GM18519 (cell line): ENCODE results near the gene CRYBA4.

Source experiments
- ATAC-seq: cut with Tn5 transposase; IDR thresholded peaks from one replicate; pipeline ENCODE4 v1.9.1; 2021; ENCODE audit warnings: mild to moderate bottlenecking, moderate library complexity; ENCODE audit not compliant: unreplicated experiment, low FRiP score

Gene CRYBA4

GRCh38 chr22:26621663-26622062 is at the start of gene CRYBA4:
TSS of gene CRYBA4 (plus strand) at chr22:26621963. CDS start at chr22:26622597, 634 bp downstream.
- ATAC-seq: no peak

DNA sequence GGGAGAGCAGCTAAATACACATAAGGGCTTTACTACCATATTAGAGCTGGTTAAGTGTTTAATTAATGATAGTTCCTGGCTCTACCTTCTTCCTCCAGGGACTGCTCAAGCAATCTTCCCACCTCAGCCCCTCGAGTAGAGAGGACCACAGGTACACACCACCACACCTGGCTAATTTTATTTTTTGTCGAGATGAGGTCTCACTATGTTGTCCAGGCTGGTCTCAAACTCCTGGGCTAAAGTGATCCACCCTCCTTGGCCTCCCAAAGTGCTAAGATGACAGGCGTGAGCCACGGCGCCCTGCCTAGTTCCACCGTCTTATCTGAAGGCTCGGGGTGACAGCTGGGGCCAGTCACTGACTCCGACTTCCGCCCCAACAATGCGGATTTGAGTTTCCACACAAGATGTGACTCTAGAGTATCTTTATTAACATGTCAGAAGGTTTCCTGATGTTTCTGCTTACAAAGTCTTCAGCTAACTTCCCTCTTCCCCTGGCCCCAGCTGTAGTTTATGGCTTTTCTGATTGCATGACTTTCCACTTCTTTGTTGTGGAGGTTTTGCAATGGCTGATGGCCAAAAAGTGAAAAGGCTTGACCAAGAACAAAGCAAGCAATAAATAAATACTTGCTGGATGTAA is 48.6 kb upstream of the CRYBA4 start:
- ATAC-seq: no peak

DNA sequence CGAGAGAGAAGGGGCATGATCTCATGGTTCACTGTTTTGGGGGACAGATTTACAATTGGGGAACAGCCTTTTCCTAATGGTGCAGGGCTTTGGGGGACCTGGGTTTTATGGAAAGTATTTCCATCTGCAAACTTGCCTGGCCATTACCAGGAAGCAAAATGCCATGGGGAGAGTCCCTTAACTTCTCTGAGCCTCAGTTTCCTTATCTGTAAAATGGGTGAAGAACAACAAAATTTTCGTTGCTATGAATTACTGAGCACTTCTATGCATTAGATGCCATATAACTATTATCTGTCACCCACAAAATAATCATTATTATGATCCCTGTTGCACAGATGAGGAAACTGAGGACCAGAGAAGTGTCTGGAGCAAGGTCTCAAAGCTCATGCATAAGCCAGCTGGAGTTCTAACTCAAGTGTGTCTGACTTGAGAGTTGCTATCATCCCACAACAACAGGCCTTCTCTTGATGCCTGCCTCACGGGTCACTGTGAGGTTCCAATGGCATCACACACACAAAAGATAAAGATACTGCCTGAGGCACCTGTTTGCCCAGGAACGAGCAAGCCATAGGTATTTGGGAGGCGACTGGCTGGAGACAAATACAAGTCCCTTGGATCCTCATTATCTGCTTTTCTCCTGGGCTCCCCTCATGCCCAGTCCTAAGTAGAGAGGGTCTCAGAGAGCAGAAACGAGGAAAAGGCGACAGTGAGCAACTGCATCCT is 47.6 kb upstream of the CRYBA4 start:
- ATAC-seq: no peak

GRCh38 chr22:26576026-26576680 is 45.6 kb upstream of the CRYBA4 start:
- ATAC-seq: no peak

DNA sequence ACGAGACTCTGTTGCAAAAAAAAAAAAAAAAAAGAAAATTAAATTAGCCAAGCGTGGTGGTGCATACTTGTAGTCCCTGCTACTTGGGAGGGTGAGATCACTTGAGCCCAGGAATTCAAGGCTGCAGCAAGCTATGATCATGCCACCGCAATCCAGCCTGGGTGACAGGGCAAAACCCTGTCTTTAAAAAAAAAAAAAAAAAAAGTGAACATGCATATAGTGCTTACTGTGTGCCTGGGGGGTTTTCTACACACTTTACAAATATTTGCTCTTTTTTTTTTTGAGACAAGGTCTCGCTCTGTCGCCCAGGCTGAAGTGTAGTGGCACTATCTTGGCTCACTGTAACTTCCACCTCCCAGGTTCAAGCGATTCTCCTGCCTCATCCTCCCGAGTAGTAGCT is 44.7 kb upstream of the CRYBA4 start:
- no peak for ATAC-seq

DNA sequence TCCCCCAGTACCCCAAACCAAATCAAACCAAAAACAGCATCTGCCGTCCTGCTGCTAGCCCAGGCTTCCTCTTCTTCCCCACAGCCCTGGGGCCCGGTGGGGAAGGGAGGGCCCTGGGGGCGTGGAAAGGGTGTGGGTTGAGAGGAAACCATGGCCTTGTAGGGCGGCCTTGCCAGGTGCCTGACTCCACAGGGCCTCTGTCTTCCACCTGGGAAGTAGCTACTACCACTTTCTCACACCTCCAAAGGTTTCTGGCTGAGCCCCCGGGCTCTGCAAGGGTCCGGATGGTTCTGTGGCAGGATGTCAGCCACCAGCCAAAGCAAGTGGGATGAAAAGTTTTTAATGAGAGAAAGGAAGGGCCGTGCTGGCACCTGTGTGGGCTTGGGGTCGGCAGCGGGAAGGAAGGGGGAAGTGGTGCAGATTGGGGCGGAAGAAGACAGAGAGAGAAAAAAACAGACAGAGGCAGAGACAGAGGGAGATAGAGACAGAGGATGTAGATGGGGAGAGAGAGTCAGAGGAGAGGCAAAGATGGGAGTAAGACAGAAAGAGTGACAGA is 42.4 kb upstream of the CRYBA4 start:
- ATAC-seq: no peak

DNA sequence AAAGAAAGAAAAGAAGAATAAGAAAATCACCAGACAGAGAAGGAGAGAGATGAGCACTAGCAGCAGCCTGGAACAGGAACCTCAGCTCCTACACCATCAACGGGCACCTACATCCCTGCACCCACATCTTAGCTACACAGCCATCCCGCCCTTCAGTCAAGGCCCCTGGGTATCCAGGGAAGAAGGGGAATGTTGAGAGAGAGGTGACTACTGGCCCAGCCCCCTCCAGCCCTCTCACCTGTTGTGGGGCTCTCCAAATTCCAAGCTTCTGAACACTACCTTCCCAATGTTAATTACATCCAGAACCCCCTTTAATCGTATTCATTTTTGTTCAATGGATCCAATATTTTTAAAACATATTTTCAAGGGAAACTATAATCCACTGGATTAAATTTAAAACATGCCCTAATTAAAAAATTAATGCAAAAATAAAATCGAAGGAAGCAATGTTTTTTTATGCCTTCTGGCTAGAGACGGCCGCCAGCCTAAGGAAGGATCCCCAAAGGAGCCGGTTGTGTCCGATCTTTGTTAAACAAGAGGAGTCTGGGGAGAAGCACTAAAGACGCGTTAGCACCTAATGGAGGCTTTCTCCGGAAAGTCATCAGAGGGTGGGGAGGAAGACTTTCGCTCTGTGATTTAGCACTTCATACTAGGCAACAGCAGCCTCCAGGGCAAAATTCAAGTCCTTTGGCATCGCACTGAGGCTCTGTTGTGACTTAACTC is 41.4 kb upstream of the CRYBA4 start:
- ATAC-seq: no peak

DNA sequence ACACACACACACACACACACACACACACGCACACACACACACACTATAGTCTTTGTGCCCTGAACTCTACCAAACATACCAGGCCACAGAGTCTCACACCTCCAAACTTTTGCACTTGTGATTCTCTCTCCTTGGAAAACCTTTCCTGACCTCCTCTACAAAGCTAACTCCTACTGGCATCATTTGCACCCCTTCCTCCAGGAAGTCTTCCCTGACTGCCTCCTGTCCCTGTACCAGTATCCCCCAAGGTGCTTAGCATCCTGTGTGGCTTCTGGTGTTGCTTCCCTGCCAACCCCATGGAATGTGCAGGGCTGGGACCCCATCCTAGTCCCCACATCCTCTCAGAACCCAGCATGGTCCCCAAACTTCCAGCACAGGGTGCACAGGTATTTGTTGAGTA is 40.7 kb upstream of the CRYBA4 start:
- no peak for ATAC-seq

DNA sequence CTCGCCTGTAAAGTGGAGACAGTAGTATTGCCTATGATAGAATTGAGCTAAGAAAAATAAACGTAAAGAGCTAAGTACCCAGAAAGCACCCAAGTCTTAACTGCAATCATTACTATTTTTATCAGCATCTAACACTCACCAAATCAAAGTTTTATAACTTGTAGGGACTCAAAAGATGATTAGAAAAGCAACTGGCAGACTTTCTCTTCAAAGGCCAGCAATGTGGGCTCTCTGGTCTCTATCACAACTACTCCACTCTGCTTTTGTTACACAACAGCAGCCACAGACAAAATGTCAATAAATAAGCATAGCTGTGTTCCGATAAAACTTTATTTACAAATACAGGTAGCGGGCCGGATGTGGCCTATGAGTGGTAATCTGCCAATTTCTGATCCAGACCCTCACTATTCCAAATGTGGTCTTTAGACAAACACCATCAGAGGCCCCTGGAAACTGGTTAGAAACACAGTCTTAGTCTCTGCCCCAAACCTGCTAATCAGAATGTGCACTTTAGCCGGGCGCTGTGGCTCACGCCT is 40.1 kb upstream of the CRYBA4 start:
- no peak for ATAC-seq

- no peak for ATAC-seq
Measured at GRCh38 chr22:26584010-26584409, 37.8 kb upstream of the CRYBA4 start.

GRCh38 chr22:26585104-26585790 is 36.5 kb upstream of the CRYBA4 start:
- no peak for ATAC-seq

DNA sequence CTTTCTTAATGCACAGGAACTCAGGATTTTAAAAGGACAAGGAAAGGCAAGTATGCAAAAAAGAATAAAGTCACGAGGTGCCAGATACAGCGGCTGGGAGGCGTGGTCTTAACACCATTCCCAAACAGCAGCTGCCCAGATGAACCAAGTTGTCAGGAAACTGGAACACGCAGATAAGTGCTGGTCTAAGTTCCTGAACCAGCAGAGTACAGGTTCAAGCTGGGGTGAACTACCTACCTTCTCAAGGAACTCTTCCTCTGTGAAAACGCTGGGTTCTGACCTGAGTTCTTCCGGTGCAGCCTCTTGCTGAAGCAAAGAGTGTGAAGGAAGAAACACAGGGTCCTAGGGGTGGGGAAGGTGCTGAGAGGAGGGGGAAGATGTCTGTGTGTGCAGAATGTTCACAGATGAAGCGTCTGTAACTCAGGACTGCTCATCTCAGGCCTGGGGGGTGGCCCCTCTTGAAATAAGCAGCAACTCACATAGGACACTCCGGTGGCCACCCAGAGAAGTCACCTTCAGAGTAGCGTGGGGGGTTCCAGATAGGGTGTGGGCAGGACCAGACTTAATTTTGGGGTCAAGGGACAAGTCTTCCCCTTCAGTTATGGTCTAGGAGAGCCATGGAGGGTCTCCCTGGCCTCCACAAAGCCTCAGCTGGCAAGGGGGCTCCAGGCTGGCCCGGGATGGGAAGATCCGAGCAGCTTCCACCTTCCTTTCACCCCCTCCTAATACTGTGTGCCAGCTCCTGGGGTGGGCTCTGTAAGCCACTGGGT is 35.0 kb upstream of the CRYBA4 start:
- ATAC-seq: no peak

DNA sequence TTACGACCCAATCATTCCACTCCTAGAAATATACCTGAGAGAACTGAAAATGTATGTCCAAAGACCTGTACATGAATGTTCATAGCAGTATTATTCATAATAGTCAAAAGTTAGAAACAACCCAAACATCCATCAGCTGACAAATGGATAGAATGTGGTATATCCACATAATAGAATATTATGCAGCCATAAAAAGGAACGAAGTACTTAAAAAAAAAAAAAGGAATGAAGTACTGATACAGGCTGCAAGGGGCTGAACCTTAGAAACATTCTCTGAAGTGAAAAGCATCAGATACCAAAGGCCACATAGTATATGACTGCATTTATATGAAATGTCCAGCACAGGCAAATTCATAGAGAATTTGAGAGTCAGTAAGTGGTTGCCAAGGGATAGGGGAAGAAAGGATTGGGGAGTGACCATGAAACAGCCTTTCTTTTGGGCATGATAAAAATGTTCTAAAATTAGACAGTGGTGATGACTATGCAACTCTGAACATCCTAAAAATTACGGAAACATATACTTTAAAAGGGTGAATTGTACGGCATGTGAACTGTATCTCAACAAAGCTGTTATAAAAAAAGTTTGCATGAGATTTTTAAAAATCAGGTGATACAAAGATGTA is 33.7 kb upstream of the CRYBA4 start:
- ATAC-seq: no peak

DNA sequence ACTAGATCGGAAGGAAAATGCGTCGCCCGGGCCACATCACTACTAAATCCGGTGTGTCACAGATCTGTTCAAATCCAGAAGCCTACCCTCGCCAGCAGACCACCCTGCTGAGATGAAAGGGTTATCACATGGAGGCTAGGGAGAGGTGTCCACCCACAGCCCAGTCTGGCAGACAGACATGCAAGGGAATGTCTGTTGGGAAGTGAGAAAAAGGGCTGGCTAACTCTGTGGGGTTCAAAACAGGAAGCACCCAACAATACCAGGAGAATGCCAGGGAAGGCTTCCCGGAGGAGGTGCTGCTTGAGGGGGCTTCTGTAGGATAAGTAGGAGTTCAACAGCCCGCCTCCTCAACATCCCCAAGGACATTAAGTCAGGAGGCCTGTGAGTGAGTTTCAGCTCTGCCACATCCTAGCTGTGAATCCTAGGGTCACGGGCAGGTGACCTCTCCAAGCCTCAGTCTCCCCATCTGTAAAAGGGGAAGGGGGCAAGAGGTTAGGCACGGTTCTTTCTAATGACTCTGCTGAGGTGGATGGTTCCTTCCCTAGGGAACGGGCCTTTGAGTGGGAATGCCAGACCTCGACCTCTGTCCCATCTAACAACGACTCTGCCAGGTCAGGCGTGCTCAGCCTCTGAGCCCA is 32.9 kb upstream of the CRYBA4 start:
- ATAC-seq: no peak

DNA sequence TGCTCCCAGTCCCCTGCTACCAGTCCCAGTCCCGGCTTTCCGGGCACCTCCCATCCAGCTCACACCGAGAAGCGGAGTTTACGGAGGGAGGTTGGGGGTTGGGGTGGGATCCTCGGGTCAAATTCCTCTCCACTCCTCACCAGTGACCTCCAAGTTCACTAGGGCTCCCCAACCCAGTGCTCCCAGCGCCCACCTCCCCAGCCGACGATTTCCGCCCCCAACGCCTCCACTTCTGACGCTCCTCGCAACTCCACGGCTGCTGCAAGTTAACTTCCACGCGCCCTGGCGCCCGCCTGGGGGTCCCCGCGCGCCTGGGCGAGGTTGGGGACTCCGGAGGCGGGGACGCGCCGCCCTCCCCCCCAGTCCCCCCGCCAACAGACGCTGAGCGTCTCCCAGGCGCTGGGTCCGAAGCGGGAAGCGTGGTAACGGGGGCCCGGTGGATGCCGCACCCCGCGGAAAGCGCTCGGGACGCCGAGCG is 32.4 kb upstream of the CRYBA4 start:
- ATAC-seq: no peak

DNA sequence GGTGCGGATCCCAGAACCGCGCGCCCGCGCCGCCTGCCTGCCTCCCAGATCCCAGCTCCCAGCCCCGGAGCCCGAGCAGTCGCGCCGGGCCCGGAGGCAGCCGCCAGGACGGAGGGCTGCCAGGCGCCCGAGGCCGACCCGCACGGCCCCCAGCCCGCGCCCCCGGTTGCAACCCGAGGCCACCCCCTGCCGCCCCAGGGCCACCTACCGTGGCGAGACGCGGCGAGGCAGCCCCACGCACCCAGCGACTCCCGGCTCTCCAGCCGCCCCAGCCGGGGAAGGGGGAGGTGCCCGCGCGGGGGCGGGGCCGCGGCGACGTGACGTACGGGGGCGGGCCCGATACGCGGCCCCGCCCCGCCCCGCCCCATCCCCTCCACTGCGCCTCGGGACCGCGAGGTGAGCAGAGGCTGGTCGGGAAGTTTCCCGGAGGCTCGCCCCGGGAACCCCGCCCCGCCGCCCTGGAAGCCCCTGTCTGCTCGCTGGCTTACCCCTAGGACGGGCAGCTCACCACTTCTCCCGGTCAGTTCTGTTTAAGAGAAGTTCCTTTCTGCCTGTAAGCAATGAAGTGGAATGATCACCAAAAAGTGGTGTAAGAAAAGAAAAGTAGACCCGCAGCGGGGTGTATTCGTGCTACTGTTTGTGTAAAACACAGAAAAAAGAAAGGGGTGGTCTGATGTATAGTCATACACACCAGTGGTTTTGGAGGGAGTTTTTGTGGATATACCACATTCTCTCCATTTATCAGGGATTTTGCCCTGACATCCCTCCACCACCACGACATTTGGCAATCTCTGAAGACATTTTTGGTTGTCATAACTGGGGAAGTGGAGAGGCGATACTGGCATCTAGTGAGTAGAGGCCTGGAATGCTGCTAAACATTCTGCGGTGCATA is 31.7 kb upstream of the CRYBA4 start, which contains the start of gene TPST2:
Gene TPST2, minus strand, starts transcription at position 288 of the 892 bp plus-strand sequence. CDS start 48,502 bp downstream, outside the sequence.
- peak; percentile 34 for ATAC-seq

GRCh38 chr22:26592421-26592891 is 29.3 kb upstream of the CRYBA4 start:
- ATAC-seq: no peak
